K562 treated with DMSO at 1 percent for 4 hours (cell line): ENCODE measurements around the gene ASB8. TPM values are rescaled to one million over a fixed set of nuclear protein-coding genes. Genes with fewer than 3 reads are reported as not detected.

Source experiments
- total RNA-seq: library from RNA; unstranded; fragments of 300-600 nt; gene quantifications from 2 replicates; pipeline ENCODE4 v1.2.3, GENCODE V29; 2022; ENCODE audit not compliant: insufficient read depth

The ASB8 gene
- total RNA-seq = 16.9 and 23.7 TPM in 2 replicates

GRCh38 chr12:48157018-48157888, at the start of gene ASB8:
Gene ASB8, minus strand, starts transcription at chr12:48157515. Its CDS starts 4,019 bp downstream, at chr12:48153496.

GRCh38 chr12:48203192-48203591, 45.9 kb upstream of the ASB8 start, which contains the start of gene OR10AD1:
Gene OR10AD1, minus strand, starts transcription at chr12:48203292. Its CDS starts 0 bp downstream, at chr12:48203292.

GRCh38 chr12:48183091-48183875, 26.0 kb upstream of the ASB8 start, which contains the start of gene CCDC184:
Gene CCDC184, plus strand, starts transcription at chr12:48183644. Its CDS starts 479 bp downstream, at chr12:48184123.

DNA sequence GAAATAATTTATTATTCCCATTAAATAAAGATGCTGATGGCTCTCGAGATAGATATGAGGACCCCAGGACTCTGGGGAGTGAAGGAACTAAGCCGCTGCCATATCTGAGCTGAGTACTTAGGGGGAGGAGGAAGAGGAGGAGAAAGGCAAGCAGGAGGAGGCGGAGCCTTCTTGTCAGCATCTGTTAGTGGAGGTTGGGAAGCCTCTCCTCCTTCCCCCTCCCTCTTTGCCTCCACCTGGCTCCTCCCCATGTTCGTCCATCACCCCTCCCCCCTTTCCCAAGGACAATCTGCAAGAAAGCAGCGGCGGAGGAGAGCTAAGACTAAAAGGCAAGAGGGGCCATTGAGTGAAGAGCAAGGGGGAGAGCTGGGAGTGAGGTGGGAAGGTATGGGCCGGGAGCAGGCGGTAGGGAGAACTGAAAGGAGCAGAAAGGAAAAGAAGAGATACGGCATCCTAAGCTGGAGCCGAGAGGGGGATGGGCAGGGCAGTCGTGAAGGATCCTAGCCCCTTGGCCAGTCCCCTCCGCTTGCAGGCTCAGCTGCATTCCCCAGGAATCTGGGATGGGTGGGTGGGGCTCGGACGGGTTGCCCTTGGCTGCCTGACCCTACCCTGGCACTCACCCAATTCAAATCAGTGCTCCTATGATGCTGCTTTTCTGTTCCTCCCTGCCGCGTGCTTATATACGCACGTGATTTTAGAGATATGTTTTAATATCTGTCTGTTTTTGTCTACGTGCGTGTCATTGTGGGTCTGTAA, 38.1 kb downstream of the ASB8 start, which contains the start of gene PFKM:
Gene PFKM, plus strand, starts transcription at position 287 of the 756 bp plus-strand sequence. CDS start 3,411 bp downstream, outside the sequence.

DNA sequence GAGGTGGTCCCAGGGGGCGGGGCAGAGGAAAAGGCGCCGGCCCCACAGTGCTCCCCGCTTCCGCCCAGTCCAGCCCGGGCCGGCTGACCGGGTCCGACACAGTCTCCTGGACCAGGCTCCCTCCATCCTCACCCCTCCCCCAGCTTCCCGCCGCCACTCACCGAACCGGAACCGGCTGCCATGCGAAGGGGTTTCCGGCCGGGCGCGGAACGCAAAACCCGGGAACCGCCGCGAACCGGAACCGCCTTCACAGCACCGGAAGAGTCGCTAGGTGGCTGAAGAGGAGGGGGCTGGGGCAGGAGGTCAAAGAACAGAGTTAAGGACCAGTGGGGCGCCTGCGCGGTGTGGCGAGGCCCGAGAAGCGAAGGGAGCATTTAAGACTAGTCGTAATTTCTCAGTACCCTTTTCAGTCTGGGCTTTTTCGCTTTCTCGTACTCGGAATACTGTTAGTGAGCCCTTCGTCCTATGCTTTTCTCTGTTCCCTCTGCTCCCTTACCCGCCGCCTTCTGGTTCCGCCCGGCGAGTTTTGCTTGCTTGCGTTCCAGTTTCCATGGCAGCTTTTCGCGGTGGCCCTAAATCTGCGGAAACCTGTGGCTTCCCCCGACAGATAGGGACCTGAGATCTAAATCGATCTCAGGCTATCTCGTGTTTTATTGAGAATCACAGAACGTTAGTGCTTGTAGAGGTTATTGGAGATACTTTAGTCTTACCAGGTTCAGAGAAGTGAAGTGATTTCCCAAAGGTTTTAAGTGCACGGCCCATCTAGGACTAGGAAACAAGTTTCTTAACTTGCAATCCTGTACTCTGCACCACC, 51.2 kb downstream of the ASB8 start, which contains the start of gene SENP1:
Gene SENP1, minus strand, starts transcription at position 213 of the 814 bp plus-strand sequence. CDS start 4,607 bp downstream, outside the sequence.

Other genes starting within 250 kb of the ASB8 start
- gene TMEM106C, start 193.9 kb downstream of the ASB8 start, total RNA-seq = 89.3 and 92.9 TPM in 2 replicates
- not detected in 2 replicates for gene COL2A1, start 153.0 kb downstream of the ASB8 start, total RNA-seq
- gene SENP1, start 51.4 kb downstream of the ASB8 start, total RNA-seq = 9.0 and 13.4 TPM in 2 replicates
- 18.5 and 22.6 TPM in 2 replicates for gene PFKM, start 38.2 kb downstream of the ASB8 start, total RNA-seq
- not detected in 2 replicates for gene CCDC184, start 26.1 kb upstream of the ASB8 start, total RNA-seq
- gene OR10AD1, start 45.8 kb upstream of the ASB8 start, total RNA-seq = not detected in 2 replicates
- gene ZNF641, start 193.4 kb upstream of the ASB8 start, total RNA-seq = 6.4 and 10.2 TPM in 2 replicates